GM19372 (cell line): Measurements from ENCODE around the gene RORB.
A peak's percentile ranks its signal among the peaks of the same experiment; 100 is the strongest.

Source experiments
- ATAC-seq: cut with Tn5 transposase; IDR thresholded peaks from one replicate; pipeline ENCODE4 v1.9.1; 2021; ENCODE audit warnings: mild to moderate bottlenecking, low read depth, moderate library complexity; ENCODE audit not compliant: unreplicated experiment

The RORB gene

GRCh38 chr9:74577956-74578355 lies 80.8 kb downstream of the RORB start:
- no peak for ATAC-seq

- ATAC-seq: no peak
Measured at GRCh38 chr9:74589576-74589975, 92.4 kb downstream of the RORB start.

- no peak for ATAC-seq
Measured at GRCh38 chr9:74595286-74595685, 98.2 kb downstream of the RORB start.

GRCh38 chr9:74598874-74599273 lies 101.7 kb downstream of the RORB start:
- ATAC-seq: no peak

- no peak for ATAC-seq
Measured at GRCh38 chr9:74609671-74610405, 112.7 kb downstream of the RORB start.

GRCh38 chr9:74610523-74611061 lies 113.5 kb downstream of the RORB start:
- ATAC-seq: no peak

GRCh38 chr9:74630228-74630627 lies 133.1 kb downstream of the RORB start:
- no peak for ATAC-seq

GRCh38 chr9:74639112-74639511 lies 142.0 kb downstream of the RORB start:
- no peak for ATAC-seq

GRCh38 chr9:74642376-74642775 lies 145.2 kb downstream of the RORB start:
- no peak for ATAC-seq

- no peak for ATAC-seq
Measured at GRCh38 chr9:74643303-74643923, 146.3 kb downstream of the RORB start.

- no peak for ATAC-seq
Measured at GRCh38 chr9:74644023-74644422, 146.9 kb downstream of the RORB start.

- peak; percentile 66 for ATAC-seq
Measured at GRCh38 chr9:74645007-74645639, 148.0 kb downstream of the RORB start.

- ATAC-seq: no peak
Measured at GRCh38 chr9:74653410-74654080, 156.4 kb downstream of the RORB start.

- no peak for ATAC-seq
Measured at GRCh38 chr9:74662674-74663073, 165.5 kb downstream of the RORB start.

GRCh38 chr9:74663439-74663838 lies 166.3 kb downstream of the RORB start:
- ATAC-seq: no peak

GRCh38 chr9:74666625-74667316 lies 169.6 kb downstream of the RORB start:
- no peak for ATAC-seq

- ATAC-seq: no peak
Measured at GRCh38 chr9:74672237-74672636, 175.1 kb downstream of the RORB start.

GRCh38 chr9:74674077-74674476 lies 176.9 kb downstream of the RORB start:
- ATAC-seq: no peak

- no peak for ATAC-seq
Measured at GRCh38 chr9:74681906-74682305, 184.8 kb downstream of the RORB start.

- ATAC-seq: no peak
Measured at GRCh38 chr9:74683322-74683721, 186.2 kb downstream of the RORB start.
